HFF-Myc (cell line): ENCODE results near the gene DNM2.

ENCODE experiments used
- DNase-seq: peaks from one replicate; pipeline ENCODE4 v3.0.0-alpha.2; 2011; ENCODE audit warnings: low read depth; ENCODE audit errors: extremely low read depth
- H3K4me3 ChIP-seq: replicated peaks from 2 replicates; pipeline ENCODE4 v1.5.1; 2011; ENCODE audit warnings: low read depth, mild to moderate bottlenecking, control low read depth, low read length
- TF ChIP-seq, protein P1 (sequence below): IDR thresholded peaks from 2 replicates; pipeline ENCODE4 v1.5.1; 2012; ENCODE audit warnings: mild to moderate bottlenecking, low read depth, low read length, control low read depth; ENCODE audit errors: missing control alignments

Gene DNM2

DNA sequence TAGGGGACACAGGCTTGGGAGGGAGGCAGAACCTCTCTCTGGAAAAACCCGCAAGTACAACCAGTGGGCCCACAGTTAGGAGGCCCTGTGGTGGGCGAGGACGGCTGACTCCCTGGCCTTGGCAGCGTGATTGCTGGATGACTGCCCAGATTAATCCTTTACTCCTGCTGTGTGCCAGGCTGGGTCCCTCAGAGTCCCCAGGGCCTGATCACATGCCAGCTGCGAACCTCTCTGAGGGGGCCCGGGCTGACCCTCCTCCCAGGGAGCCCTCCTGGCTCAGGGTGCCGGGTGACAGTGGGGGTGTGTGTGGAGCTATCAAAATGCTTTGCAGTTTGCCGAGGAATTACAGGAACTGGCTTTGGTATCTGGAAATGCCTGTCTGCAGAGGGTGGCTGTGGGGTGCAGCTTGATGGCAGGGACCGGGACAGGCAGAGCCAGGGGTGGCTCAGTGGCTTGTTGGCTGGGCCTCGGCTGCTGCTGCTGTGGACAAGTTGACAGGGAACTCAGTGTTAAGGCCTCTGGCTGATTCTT lies 48.9 kb downstream of the DNM2 start:
- DNase-seq = no peak

DNA sequence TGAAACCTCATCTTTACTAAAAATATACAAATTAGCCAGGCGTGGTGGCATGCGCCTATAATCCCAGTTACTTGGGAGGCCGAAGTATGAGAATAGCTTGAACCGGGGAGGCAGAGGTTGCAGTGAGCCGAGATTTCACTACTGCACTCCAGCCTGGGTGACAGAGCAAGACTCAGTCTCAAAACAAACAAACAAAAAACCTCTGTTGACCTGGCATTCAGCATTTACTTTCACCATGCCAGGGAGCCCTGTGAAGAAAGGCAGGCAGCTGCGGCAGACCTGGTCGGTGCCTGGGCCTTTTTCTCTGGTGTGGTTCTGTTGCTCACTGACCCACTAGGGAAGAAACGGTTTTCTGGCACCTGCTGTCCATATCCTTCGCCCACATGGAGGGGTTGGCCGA lies 49.8 kb downstream of the DNM2 start:
- TF ChIP-seq, protein P1, sequence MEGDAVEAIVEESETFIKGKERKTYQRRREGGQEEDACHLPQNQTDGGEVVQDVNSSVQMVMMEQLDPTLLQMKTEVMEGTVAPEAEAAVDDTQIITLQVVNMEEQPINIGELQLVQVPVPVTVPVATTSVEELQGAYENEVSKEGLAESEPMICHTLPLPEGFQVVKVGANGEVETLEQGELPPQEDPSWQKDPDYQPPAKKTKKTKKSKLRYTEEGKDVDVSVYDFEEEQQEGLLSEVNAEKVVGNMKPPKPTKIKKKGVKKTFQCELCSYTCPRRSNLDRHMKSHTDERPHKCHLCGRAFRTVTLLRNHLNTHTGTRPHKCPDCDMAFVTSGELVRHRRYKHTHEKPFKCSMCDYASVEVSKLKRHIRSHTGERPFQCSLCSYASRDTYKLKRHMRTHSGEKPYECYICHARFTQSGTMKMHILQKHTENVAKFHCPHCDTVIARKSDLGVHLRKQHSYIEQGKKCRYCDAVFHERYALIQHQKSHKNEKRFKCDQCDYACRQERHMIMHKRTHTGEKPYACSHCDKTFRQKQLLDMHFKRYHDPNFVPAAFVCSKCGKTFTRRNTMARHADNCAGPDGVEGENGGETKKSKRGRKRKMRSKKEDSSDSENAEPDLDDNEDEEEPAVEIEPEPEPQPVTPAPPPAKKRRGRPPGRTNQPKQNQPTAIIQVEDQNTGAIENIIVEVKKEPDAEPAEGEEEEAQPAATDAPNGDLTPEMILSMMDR = no peak
- DNase-seq = no peak
- H3K4me3 ChIP-seq = no peak overlapping the region

More for the DNA sequence above, 48.9 kb downstream of the DNM2 start:
- TF ChIP-seq, protein P1 = no peak
- no peak overlapping the region for H3K4me3 ChIP-seq

DNA sequence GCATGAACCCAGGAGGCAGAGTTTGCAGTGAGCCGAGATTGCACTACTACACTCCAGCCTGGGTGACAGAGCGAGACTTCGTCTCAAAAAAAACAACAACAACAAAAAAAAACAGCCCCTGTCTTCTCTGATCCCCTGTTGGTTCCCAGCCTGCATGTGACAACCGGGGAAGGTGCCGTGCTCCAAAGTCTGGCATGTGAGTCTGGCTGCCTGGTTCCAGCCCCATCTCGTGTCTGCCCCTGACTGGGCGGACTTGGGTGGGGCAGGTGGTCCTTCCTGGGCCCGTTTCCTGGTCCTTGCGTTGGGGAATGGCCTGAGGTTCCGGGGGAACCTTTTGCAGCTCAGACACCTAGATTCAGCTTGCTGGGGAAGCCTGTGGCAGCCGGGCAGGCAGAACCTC lies 50.5 kb downstream of the DNM2 start:
- TF ChIP-seq, protein P1 = no peak
- H3K4me3 ChIP-seq = no peak overlapping the region

DNA sequence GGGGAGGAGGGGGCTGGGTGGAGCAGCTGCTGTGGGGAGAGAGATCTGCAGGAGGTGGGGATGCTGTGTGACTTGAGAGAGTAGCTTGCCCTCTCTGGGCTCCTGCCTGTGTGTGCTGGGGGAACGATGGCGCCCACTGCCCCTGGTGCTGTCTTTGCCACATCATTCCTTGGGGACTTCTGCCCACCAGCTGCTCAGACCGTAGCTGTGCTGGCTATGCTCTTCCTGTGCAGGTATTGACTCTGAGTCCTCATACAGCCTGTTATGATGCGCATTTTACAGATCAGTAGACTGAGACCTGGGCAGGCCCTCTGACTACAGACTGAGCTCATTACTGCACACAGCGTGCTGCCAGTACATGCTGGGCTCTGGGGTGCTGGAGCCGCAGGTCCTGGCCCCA lies 51.1 kb downstream of the DNM2 start:
- TF ChIP-seq, protein P1 = no peak
- no peak overlapping the region for H3K4me3 ChIP-seq
- no peak for DNase-seq

More for the DNA sequence above, 50.5 kb downstream of the DNM2 start:
- DNase-seq = no peak

DNA sequence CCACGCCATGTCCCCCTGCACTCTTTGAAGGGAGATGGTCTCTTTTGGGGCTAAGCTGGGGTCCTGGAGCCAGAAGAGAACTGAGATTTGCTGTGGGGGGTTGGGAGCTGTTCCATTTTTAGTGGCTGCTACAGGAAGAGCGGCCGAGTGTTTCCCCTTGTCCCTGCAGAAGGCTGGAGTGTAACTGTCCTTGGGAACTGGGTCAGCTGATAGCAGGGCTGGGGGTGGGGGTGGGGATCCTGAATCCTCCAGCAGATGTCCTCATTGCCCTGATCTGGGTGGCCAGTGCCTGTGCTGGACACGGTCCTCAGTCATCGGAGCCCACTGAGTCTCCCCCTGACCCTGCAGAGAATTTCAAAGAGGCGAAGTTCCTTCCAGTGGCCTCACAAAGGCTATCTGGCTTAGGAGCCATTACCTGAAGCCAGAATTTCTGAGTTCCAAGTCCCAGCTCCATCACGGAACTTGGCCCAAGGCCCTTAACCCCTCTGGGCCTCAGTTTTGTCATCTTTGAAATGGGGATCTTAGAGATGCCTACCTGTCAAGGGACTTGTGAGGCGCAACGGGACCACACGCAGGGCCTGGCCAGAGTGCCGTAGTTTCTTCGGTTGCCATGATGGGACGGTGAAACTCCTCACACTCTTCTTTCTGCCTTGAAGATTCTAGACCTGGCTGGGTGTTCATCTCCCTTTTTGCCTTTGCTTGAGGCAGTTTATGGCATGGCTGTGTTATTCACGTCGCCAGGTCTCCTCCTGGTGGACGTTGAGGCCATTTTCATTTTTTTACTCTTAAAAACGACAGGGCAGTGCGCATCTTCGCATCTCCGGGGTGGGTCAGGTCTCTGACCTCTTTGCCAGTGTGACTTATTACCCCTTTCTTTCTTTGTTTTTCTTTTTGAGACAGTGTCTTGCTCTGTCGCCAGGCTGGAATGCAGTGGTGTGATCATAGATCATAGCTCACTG lies 51.9 kb downstream of the DNM2 start:
- no peak overlapping the region for H3K4me3 ChIP-seq
- TF ChIP-seq, protein P1 = peak; percentile 34
- DNase-seq = no peak

DNA sequence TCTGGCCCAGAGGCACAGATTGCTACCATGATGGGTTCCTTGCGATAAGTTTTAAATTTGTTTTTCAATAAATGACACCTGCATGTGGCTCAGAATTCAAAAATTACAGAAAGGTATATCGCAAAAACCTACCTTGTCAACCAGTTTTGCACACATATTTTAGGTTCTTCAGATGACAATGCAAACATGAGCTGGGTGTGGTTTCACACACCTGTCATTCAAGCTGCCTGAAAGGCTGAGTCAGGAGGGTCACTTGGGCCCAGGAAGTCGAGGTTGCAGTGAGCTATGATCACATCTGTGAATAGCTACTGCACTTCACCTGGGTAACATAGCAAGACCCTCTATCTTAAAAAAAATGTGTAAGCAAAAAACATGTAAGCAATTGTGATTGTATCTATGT lies 56.1 kb downstream of the DNM2 start:
- DNase-seq = no peak
- TF ChIP-seq, protein P1 = no peak
- H3K4me3 ChIP-seq = no peak overlapping the region

DNA sequence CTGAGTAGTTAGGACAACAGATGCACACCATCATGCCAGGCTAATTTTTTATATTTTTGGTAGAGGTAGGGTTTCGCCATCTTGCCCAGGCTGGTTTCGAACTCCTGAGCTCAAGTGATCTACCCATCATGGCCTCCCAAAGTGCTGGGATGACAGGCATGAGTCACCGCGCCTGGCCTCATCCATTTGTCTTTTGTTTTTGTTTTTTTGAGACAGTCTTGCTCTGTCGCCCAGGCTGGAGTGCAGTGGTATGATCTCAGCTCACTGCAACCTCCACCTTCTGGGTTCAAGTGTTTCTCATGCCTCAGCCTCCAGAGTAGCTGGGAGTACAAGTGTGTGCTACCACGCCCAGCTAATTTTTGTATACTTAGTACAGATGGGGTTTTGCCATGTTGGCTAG lies 57.0 kb downstream of the DNM2 start:
- no peak overlapping the region for H3K4me3 ChIP-seq
- no peak for DNase-seq

More for the DNA sequence above, 57.0 kb downstream of the DNM2 start:
- TF ChIP-seq, protein P1 = no peak
